ENCODE data around the gene TRPV5. TPM values are rescaled to one million over a fixed set of nuclear protein-coding genes. Genes with fewer than 3 reads are reported as not detected.

The TRPV5 gene
- total and polyA plus RNA-seq, 9 donors = not detected

DNA sequence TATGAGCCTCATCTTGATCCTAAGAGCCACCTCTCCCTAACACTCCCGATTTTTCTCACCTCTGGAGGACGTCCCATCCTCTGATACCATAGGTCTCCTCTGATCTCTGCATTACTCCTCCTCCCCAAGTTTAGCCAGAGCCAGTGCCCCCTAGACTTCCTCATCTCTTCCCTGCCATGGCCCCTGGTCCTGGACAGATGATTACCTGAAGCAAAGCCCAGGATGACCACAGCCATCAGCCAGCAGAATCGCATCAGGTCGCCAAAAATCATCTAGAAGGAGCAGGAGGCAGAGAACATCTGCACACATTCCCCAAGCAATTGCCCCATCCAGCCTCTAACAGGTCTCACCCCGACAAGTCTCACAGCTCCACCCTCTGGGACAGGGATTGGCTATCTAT lies 59.7 kb downstream of the TRPV5 start:
- TF ChIP-seq CTCF (IDR thresholded peaks at IDR 0.05) (no peak), EP300 (IDR thresholded peaks at IDR 0.05) (no peak), POLR2A (IDR thresholded peaks at IDR 0.05) (no peak)
- DNase-seq = no peak
- H3K4me1 ChIP-seq (ENCODE audit: insufficient read depth) = no peaks in the 10 kb centered on the region
- H3K4me3 ChIP-seq = no peak overlapping the region
- WGBS, 3 donors = 85 to 92% (median 86%) methylated on average over 5 of the region's 5 CpGs
- H3K36me3 ChIP-seq = no peaks in the 10 kb centered on the region
- H3K9me3 ChIP-seq = no peaks in the 10 kb centered on the region
- intact Hi-C loops (cut with DNase I) = loop anchor here in 1 of 4 donors (10.0 kb wide), 1 partner anchor 341 kb away; no protein-coding TSS in a partner anchor
- no peaks in the 10 kb centered on the region for H3K27me3 ChIP-seq
- H3K27ac ChIP-seq = no peak overlapping the region

- no peak for TF ChIP-seq CTCF (IDR thresholded peaks at IDR 0.05)
- TF ChIP-seq EP300 (IDR thresholded peaks at IDR 0.05) = no peak
- TF ChIP-seq POLR2A (IDR thresholded peaks at IDR 0.05) = no peak
- 78 to 87% (median 81%) methylated on average over 11 of the region's 11 CpGs for WGBS, 3 donors
- no peaks in the 10 kb centered on the region for H3K4me1 ChIP-seq (ENCODE audit: insufficient read depth)
- no peak for DNase-seq
- H3K27me3 ChIP-seq = no peaks in the 10 kb centered on the region
- no peaks in the 10 kb centered on the region for H3K9me3 ChIP-seq
- intact Hi-C loops (cut with DNase I) = loop anchor here in 1 of 4 donors (10.0 kb wide), 1 partner anchor 341 kb away; no protein-coding TSS in a partner anchor
- H3K4me3 ChIP-seq = no peak overlapping the region
- H3K36me3 ChIP-seq = no peaks in the 10 kb centered on the region
- no peak overlapping the region for H3K27ac ChIP-seq
Observed at GRCh38 chr7:142873281-142873784, 60.2 kb downstream of the TRPV5 start.

- intact Hi-C loops (cut with DNase I) = loop anchor here in 1 of 4 donors (10.0 kb wide), 1 partner anchor 343 kb away; no protein-coding TSS in a partner anchor
- Histone ChIP-seq H3K36me3 (no peaks in the 10 kb centered on the region), H3K9me3 (no peaks in the 10 kb centered on the region), H3K27me3 (no peaks in the 10 kb centered on the region), H3K4me3 (no peak overlapping the region), H3K4me1 (ENCODE audit: insufficient read depth) (no peaks in the 10 kb centered on the region), H3K27ac (no peak overlapping the region)
- DNase-seq = no peak
- WGBS, 3 donors = 86 to 90% (median 86%) methylated on average over 15 of the region's 15 CpGs
- TF ChIP-seq CTCF (IDR thresholded peaks at IDR 0.05) (no peak), POLR2A (IDR thresholded peaks at IDR 0.05) (no peak), EP300 (IDR thresholded peaks at IDR 0.05) (no peak)
Observed at GRCh38 chr7:142872106-142872675, 61.4 kb downstream of the TRPV5 start.

GRCh38 chr7:142871260-142872105 lies 62.1 kb downstream of the TRPV5 start:
- WGBS, 3 donors = 84 to 85% (median 85%) methylated on average over 23 of the region's 23 CpGs
- Histone ChIP-seq H3K27me3 (no peaks in the 10 kb centered on the region), H3K4me3 (no peak overlapping the region), H3K36me3 (no peaks in the 10 kb centered on the region), H3K27ac (no peak overlapping the region), H3K9me3 (no peaks in the 10 kb centered on the region), H3K4me1 (ENCODE audit: insufficient read depth) (no peaks in the 10 kb centered on the region)
- DNase-seq = no peak
- TF ChIP-seq CTCF (IDR thresholded peaks at IDR 0.05) (no peak), POLR2A (IDR thresholded peaks at IDR 0.05) (no peak), EP300 (IDR thresholded peaks at IDR 0.05) (no peak)
- intact Hi-C loops (cut with DNase I) = loop anchor here in 1 of 4 donors (10.0 kb wide), 1 partner anchor 343 kb away; no protein-coding TSS in a partner anchor
